GM21381 (cell line): ENCODE measurements around the gene DAPK2.

Experiments
- ATAC-seq: cut with Tn5 transposase; IDR thresholded peaks from one replicate; pipeline ENCODE4 v1.9.1; 2021; ENCODE audit warnings: mild to moderate bottlenecking, moderate library complexity; ENCODE audit not compliant: unreplicated experiment

DAPK2 gene

DNA sequence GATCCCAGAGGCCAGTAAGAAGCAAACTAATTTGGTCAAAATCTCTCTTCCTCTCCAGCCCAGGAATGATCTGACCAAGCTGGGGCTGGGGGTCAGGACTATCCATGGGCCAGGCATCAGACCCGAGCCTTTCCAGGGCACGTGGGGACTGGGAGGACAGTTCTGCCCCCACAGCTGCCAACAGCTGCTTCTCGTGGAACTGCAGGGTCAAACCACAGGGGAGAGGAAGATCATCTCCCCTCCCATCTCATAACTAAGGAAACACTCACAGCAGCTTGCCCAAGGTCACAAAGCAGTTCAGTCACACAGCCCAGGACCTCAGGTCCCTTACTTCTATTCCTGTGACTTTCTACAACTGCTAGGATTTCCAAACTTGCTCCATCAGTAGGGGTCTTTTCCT lies 47.1 kb downstream of the DAPK2 start:
- no peak for ATAC-seq

DNA sequence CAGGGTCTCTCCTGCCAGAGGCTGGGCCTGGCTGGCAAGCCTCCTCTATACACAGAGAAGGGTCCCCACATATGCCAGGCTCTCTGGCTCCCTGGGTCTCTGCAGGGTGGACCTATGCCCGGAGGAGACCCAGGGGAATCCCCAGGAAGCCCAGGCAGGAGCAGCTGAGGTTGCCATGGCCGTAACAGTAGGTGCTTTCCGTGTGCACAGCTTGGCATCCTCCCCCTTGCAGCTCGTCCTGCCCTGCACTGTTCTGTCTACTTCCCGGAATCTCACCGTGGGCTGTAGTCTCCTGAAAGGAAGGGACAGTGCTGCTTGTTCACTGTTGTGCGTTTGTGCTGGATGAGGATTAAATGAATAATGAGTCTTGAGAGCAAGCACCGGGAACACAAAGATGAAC lies 47.8 kb downstream of the DAPK2 start:
- no peak for ATAC-seq

DNA sequence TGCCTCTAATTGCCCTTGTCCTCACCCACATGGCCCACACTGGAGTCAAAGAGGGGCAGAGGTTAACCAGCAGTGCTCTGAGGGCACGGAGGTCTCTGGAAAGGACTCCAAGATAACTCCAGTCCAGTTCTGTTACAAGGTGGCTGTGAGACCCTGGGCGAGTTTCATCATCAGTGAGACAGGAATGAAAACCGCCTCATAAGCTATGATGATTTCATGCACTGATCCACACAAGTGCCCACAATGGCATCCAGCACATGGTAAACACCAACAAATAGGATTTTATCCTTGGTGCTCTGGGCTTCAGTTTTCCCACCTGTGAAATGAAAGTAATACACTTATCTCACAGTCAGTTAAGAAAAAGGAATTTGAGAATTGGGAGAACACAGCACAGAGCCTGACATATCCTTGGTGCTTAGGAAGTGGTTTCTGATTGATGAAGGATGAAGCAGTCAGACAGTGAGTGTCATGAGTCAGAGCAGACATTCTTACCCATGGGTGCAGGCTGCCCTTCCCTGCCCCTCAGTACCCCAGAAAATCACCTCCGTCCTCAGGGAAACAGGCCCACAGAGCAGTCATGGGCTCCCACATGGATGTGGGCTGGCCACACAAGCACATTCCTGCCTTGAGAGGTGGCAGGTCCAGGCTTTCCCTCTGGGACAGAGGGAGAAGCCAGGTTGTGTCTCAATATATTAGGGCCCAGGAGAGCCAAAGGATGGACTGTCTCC lies 48.4 kb downstream of the DAPK2 start:
- no peak for ATAC-seq

DNA sequence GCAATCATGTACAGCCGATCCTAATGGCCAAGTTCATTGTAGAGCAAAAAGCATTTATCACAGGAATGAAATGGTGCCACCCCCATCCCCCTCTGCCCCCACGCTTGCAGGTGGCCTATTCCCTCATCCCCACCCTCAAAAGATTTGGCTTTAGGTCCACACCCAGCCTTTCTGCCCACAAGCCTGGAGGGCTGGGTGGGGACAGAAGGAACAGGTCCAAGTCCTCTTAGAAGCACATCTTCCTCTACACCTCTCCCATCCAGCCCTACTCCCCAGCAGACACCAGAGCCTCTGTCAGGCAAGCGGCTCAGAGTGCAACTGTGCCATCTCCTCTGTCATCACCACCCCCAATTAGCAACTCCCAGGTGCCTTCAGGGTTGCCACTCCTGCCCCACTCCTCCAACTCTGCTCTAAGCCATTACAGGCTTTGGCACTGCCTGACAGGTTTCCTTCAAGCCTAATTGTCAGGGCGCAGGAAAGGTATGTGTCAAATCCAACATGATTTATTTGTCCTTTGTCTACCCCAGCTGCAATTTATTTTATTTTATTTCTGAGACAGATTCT lies 49.4 kb downstream of the DAPK2 start:
- ATAC-seq = no peak

DNA sequence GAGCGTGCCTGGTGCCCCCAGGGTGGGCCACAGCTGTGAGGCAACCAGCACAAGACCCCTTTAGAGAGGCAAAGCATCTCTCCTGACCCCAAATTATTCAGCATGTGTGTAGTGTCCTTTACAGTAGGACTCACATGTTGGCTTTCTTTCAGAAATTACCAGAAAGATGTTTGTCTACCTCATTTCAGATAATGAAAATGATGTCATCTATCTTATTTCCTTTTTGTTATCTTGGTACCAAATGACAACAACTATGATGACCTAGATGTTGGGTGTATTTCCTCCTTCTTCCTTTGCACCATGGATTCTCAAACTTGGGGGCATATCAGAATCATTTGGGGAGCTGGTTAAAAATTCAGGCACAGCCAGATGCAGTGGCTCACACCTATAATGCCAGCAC lies 50.5 kb downstream of the DAPK2 start:
- ATAC-seq = no peak

DNA sequence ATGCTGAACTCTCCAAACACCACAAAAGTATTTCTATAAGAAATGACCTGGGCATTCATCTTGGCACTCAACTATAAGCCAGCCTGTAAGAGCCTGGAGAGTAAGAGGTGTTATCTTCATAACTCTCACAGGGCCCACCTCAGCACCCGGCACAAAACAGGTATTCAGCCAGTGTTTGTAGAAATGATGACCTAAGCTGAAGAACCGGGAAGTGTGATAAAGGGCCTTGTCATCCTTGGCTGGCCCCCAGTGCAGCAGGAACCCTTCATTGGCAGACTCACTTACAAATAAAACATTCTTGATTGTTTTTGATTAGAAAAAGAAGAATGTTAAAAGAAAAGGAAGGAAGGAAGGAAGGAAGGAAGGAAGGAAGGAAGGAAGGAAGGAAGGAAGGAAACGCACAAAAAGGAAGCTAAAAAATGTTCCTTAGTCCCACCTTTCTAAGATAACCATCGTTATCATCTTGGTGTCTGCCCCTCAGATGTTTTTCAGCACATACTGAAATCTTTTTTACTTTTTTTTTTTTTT lies 52.1 kb downstream of the DAPK2 start:
- ATAC-seq = no peak

DNA sequence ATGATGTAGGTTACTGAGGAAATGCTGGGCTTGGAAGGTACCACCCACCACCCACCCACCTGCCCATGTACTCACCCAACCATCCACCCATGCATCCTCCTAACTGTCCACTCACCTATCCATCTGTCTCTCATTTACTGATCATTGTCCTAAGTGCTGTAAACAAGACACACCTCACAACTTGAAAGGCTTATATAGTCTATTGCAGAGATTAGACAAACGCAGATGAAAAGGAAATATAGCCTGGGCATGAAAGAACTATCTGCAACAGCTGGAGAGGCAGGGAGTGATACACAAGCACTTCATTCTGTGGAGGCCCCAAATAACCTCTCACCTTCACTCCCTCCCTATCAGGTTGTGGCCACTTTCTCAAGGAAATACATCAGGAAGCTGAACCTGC lies 54.0 kb downstream of the DAPK2 start:
- ATAC-seq = no peak

DNA sequence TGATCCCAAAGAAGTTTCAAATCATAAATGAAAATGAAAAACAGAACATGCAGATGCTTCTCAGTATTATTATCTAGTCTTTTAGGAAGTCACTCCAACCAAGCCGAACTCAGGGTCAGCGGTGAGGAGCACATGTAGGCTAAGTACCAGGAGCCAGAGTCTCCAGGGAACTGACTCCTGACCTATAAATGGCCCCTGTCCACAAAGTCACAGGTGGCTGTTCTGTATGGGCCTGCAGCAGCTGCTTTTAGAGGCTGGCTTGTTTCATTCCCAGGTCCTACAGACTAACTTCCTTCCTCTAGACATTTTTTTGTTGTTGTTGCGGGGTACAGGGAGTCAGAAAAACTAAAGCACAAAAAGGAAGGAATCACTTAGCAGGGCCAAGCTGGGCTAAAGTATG lies 54.6 kb downstream of the DAPK2 start:
- no peak for ATAC-seq

DNA sequence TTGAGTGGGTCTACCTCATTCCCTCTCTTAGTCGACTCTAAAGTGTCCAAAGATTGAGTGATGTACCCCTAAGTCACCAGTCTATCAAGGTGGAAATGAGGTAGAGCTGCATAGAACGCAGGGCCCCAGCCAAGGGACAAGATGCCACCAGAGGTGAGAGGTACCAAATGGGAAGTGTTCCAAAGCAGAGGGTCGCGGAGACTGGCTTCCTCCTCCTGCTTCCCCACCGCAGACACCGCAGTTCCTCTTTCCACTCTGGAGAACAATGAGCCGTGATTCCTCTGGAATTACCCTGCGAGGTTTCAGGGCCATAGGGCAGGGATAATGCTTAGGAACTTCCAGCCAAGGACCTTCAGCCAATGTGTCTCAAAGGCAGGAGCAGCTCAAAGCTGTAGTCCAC lies 55.8 kb downstream of the DAPK2 start:
- no peak for ATAC-seq

DNA sequence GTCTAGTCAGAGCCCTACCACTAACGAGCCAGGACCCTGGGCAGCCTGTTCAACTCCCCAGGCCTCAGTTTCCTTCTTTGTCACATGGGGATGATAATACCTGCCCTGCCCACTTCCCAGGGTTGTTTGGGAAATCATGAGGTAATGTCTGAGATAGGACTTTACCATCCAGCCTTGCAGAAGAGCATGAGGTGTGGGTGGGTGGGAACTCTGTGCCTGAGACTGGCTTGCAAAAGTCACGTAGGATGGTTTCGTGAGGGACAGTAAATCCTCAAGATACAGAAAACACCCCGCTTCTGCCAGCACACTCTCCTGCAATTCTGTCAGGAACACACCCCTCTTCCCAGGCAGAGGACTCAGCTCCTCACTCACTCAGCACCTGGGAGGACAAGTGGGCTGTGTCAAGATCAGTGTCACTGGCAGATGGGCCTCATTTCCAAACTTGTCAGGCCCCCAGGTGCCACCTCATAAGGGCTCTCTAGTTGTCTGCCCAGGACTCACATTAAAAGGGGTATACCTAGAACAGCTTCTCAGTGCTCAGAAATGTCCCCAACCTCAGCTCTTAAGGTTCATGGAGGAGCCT lies 58.4 kb downstream of the DAPK2 start:
- no peak for ATAC-seq

DNA sequence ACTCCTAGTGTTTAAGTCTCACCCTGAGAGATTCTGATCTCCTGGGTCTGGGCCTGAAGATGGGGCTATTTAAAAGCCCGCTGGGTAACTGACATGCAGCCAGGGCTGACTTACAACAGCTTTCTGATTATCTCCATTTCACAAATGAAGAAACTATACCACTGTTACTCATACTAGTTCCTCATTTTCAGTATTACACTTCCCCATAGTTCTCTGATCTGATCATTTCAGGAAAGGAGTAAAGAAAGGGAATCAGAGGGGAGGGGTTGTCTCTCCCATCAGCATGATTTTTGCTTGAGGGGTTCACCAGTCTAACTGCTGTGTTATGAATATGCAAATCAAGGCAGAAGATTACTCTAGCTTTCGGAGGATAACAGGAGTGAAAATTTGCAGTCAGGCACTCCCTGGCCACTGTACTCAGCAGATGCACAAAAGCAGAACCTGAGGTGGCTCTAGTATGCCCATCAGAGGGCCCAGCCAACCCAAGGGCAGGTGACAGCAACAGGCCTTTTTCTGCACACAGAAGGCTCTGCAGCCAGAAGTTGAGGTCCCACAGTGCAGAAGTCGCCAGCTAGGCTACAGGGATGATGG lies 59.4 kb downstream of the DAPK2 start:
- peak; percentile 61 for ATAC-seq

DNA sequence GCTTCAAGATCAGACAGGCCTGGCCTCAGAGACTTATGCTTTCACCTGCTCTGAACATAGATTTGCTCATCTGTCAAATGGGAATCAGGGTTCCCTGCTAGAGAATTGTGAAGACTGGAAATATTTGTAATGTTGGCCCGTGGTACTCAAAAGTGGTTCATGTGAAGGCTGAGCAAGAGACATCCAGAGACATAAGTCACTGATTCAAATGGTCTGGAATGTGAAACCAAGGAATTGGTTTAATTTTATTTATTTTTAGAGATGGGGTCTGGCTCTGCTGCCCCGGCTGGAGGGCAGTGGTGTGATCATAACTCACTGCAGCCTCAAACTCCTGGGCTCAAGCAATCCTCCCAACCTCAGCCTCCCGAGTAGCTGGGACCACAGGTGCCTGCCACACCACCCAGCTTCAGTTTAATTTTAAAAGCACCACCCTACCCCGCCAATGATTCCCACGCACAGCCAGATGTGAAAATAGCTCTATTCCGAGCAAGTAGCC lies 60.1 kb downstream of the DAPK2 start:
- ATAC-seq = no peak

DNA sequence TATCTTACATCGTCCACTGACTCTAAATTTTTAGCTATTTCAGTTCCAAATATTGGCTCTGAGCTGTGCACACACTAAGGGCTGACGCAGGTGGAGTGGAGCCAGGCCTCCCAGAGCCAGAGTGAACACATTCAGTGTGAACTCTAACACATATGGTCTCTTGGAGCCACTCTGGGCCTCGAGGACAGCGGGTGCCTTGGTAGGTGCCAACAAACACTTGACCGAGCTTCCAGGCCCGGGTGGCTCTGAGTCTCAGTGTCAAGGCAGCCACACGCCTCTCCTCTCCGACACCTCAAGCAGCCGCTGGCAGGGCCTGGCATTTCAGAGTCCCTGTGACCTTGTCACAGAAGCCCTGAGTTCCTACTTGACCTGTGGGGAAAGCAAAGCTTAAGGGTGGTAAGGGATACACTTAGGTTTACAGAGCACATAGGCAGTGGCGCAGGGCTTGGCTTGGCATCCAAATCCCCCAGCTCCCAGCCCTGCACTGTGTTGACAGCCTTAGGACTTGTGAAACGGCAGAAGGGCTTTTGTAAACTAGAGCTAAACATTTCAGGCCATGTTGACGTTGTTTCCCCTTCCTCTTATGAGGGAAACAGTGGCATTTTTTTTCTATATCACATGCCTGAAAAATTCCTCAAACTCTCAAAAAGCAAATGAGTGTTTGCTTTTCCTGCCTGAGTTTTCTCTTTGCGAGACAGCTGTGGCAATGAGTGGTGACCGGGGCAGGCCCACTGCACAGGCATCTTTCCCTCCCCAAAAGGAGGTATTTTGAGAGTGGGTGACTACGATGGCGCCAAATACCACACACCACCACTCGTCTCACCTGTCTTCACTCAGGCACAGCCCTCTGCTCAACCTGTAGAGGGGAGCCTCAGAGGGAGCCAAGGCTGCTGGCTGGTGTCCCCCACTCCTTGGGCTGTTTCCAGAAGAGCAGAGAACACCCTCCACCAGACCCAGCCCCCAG lies 60.8 kb downstream of the DAPK2 start:
- no peak for ATAC-seq

DNA sequence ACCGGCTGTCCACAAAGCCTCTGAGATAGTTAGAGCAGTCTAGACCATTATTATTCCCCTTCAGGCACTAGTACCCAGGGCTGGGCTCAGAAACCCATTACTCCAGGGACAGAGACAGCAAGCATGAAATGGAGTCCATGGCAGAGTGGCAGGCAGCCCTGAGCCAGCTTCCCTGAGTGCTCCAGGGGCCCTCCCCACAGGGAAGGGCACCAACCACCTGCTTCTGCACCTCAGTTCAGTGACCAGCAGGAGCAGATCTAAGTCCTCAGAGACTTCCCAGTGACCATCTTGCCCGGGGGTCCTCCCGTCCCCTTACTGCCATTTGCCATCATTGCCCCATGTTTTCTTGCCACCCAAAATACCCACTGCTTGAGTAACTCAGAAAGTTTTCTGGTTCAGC lies 62.0 kb downstream of the DAPK2 start:
- ATAC-seq = no peak

DNA sequence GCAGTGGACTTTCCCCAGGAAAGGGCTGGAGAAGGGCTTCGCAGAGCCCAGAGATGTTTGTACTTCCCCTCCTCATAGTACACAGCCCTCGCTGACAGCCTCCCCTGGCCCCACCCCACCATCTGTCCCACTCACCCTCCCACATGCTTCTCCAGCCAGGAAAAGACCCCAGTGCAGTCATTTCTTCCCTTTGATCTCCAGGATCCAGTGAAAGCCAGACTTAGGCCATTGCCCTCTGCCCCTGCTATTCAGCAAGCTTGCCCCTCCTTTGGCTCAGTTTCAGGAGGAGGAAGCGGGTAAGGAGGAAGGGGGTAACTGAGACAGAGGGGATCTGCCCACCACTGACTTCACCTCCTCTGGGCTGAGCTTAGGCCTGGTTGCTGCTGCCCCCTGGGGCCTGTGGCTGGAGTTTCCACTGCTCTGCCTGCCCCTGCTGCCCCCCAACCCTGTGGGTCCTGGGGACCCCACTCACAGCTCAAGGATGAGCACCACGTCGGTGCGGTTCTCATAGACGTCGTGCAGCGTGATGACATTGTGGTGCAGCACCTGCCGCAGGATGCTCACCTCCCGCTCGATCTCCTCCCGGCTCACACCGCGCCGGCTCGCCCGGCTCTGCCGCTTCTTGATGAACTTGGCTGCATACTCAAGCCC lies 63.1 kb downstream of the DAPK2 start:
- no peak for ATAC-seq

DNA sequence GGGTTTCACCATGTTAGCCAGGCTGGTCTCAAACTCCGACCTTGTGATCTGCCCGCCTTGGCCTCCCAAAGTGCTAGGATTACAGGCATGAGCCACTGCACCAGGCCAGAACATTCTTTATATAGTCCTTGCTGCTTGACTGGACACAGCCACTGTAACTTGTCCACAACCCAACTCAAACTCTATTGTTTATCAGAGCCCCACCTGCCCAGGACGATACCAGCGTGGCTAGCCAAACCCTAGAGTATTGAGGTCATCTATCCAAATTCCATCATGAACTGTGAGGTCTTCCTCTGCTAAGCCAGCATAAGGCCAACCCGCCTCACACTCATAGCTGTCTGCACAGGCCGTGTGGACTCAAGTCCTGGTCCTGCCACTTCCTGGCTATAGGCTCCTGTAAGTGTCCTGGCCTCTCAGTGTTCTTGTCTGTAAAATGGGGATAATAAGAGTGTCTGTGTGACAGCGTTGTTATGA lies 63.9 kb downstream of the DAPK2 start:
- ATAC-seq = no peak

DNA sequence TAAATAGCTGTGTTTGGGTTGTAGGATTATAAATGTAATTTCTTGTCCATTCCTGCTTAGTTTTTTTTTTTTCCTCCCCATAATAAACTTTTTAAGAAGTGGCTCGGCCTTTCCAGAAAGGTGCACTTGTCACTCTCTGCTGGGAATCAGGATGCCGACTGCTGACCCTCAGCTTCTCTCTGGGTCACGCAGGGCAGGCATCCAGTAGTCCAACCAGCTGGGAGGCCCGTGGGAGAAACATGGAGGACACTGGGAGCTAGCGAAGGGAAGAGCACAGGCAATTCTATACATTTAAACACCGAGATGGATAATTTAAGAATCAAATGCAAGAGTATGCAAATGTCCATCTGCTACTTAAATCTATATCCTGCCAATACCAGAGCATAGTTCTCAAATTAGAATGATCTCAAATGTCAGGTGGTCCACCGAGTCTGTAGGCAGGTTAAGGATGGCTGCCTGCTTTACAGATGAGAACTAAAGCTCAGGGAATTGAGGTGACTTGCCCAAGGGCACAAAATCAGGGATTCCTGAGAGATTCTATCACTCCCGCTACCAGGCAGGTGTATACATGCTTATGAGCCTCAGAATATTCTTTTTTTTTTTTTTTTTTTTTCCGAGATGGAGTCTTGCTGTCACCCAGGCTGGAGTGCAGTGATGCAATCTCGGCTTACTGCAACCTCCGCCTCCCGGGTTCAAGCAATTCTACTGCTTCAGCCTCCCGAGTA lies 64.5 kb downstream of the DAPK2 start:
- ATAC-seq = no peak

DNA sequence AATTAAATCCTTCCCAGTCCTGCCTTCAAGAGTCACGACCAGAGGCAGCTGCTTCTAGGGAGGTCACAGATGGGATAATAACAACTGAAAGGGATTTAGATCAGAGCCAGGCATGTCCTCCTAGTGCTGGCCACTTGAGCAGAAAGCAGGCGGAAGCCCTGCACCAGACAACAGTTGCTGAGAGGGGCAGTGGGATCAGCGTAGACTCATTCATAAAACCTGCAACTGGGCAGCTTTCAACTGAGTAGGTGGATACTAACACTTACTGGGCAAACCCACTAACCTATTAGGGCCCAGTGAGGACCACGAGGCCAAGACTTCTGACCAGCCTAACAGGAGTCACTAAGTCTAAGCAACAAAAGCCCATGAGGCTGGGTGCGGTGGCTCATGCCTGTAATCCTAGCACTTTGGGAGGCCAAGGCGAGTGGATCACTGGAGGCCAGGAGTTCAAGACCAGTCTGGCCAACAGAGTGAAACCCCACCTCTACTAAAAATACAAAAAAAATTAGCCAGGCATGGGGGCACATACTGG lies 67.0 kb downstream of the DAPK2 start:
- ATAC-seq = no peak
